ENCODE measurements around the gene OVCA2.
A peak's percentile ranks its signal among the peaks of the same experiment; 100 is the strongest.

OVCA2 gene

GRCh38 chr17:2067608-2068024, 25.8 kb downstream of the OVCA2 start:
- Histone ChIP-seq H3K9ac (ENCODE audit: low read depth, low read length) (no peak overlapping the region), H3K36me3 (ENCODE audit: insufficient read depth, low read length) (peaks cover 84% of the 10 kb centered on the region), H3K79me2 (ENCODE audit: insufficient read depth, low read length) (no peaks in the 10 kb centered on the region), H3K4me1 (ENCODE audit: insufficient read depth, low read length) (no peaks in the 10 kb centered on the region), H3K27ac (ENCODE audit: low read length) (no peak overlapping the region), H3K4me3 (ENCODE audit: low read depth in 1 of 2, low read length in 2 of 2) (no peak overlapping the region), H3K9me3 (ENCODE audit: insufficient read depth, low read length, severe bottlenecking) (no peaks in the 10 kb centered on the region), H2AFZ (ENCODE audit: low read depth, low read length) (no peak overlapping the region), H4K20me1 (ENCODE audit: insufficient read depth, low read length) (peaks cover 6% of the 10 kb centered on the region; the same call in 1 of the 2 replicates), H3K27me3 (ENCODE audit: insufficient read depth, low read length, poor library complexity) (no peaks in the 10 kb centered on the region), H3K4me2 (ENCODE audit: insufficient read depth, low read length) (no peak overlapping the region)
- ATAC-seq (ENCODE audit: insufficient read depth, low read depth) (no peak), DNase-seq (peak; percentile 27)
- no peak for TF ChIP-seq CTCF (IDR thresholded peaks at IDR 0.05; ENCODE audit: borderline replicate concordance, extremely low read depth, low read length, poor library complexity, severe bottlenecking)
- no peak for TF ChIP-seq EZH2 (IDR thresholded peaks at IDR 0.05; ENCODE audit: borderline replicate concordance, low read depth, low read length, severe bottlenecking)

GRCh38 chr17:2068031-2068518, 26.3 kb downstream of the OVCA2 start:
- Histone ChIP-seq H3K9ac (ENCODE audit: low read depth, low read length) (no peak overlapping the region), H3K9me3 (ENCODE audit: insufficient read depth, low read length, severe bottlenecking) (no peaks in the 10 kb centered on the region), H3K4me2 (ENCODE audit: insufficient read depth, low read length) (no peak overlapping the region), H3K36me3 (ENCODE audit: insufficient read depth, low read length) (peaks cover 81% of the 10 kb centered on the region), H4K20me1 (ENCODE audit: insufficient read depth, low read length) (peaks cover 6% of the 10 kb centered on the region; the same call in 1 of the 2 replicates), H3K27me3 (ENCODE audit: insufficient read depth, low read length, poor library complexity) (no peaks in the 10 kb centered on the region), H3K79me2 (ENCODE audit: insufficient read depth, low read length) (no peaks in the 10 kb centered on the region), H3K4me3 (ENCODE audit: low read depth in 1 of 2, low read length in 2 of 2) (no peak overlapping the region), H3K4me1 (ENCODE audit: insufficient read depth, low read length) (no peaks in the 10 kb centered on the region), H2AFZ (ENCODE audit: low read depth, low read length) (no peak overlapping the region), H3K27ac (ENCODE audit: low read length) (0 out of 2 replicates have a peak overlapping the region, but pooled peaks have one; percentile 23)
- no peak for DNase-seq
- no peak for ATAC-seq (ENCODE audit: insufficient read depth, low read depth)
- TF ChIP-seq EZH2 (IDR thresholded peaks at IDR 0.05; ENCODE audit: borderline replicate concordance, low read depth, low read length, severe bottlenecking), result no peak
- no peak for TF ChIP-seq CTCF (IDR thresholded peaks at IDR 0.05; ENCODE audit: borderline replicate concordance, extremely low read depth, low read length, poor library complexity, severe bottlenecking)

GRCh38 chr17:2068519-2069051, 26.8 kb downstream of the OVCA2 start:
- 0 out of 3 replicates have a peak, but pooled peaks have one; percentile 20 for ATAC-seq (ENCODE audit: insufficient read depth, low read depth)
- Histone ChIP-seq H4K20me1 (ENCODE audit: insufficient read depth, low read length) (peaks cover 6% of the 10 kb centered on the region; the same call in 1 of the 2 replicates), H3K4me1 (ENCODE audit: insufficient read depth, low read length) (no peaks in the 10 kb centered on the region), H3K27me3 (ENCODE audit: insufficient read depth, low read length, poor library complexity) (no peaks in the 10 kb centered on the region), H3K36me3 (ENCODE audit: insufficient read depth, low read length) (peaks cover 76% of the 10 kb centered on the region), H3K4me3 (ENCODE audit: low read depth in 1 of 2, low read length in 2 of 2) (no peak overlapping the region), H3K27ac (ENCODE audit: low read length) (peak overlapping the region; percentile 38; the same call in 1 of the 2 replicates), H3K9me3 (ENCODE audit: insufficient read depth, low read length, severe bottlenecking) (no peaks in the 10 kb centered on the region), H3K4me2 (ENCODE audit: insufficient read depth, low read length) (no peak overlapping the region), H2AFZ (ENCODE audit: low read depth, low read length) (no peak overlapping the region), H3K9ac (ENCODE audit: low read depth, low read length) (no peak overlapping the region), H3K79me2 (ENCODE audit: insufficient read depth, low read length) (no peaks in the 10 kb centered on the region)
- TF ChIP-seq EZH2 (IDR thresholded peaks at IDR 0.05; ENCODE audit: borderline replicate concordance, low read depth, low read length, severe bottlenecking) (no peak), CTCF (IDR thresholded peaks at IDR 0.05; ENCODE audit: borderline replicate concordance, extremely low read depth, low read length, poor library complexity, severe bottlenecking) (no peak)
- DNase-seq, result peak; percentile 26

All from DND-41 (cell line).